Activated CD8-positive, alpha-beta T cell treated with anti-CD3 and anti-CD28 coated beads, Interleukin-2, amount 10 ng/mL, durations not matched to agents 7 days and 5 days (primary cell): ENCODE results near the gene AKAP12. TPM values are rescaled to one million over a fixed set of nuclear protein-coding genes. Genes with fewer than 3 reads are reported as not detected.

Experiments
- ATAC-seq: fragments of 150-1000 bp; cut with Tn5 transposase; one replicate; pipeline ENCODE4 v1.10.0; 2021; ENCODE audit warnings: moderate library complexity
- CTCF ChIA-PET: fragments of 350-600 bp; sonication (Branson Sonifier 250); formaldehyde crosslinking; loops from one replicate; lab custom pipeline; 2021; ENCODE audit warnings: antibody characterized with exemption; lab: Charles Lee
- POLR2A ChIA-PET: fragments of 350-600 bp; sonication (Branson Sonifier 250); formaldehyde crosslinking; loops from one replicate; lab custom pipeline; 2021; ENCODE audit warnings: antibody characterized with exemption; lab: Charles Lee
- DNase-seq: peaks from one replicate; pipeline ENCODE4 v3.0.0-alpha.2; 2020
- H3K27ac Mint-ChIP-seq: one replicate; pipeline ENCODE4 v1.8.0; 2021; ENCODE audit warnings: mild to moderate bottlenecking, mixed read lengths
- H3K27me3 Mint-ChIP-seq: one replicate; pipeline ENCODE4 v1.8.0; 2021; ENCODE audit warnings: low read depth, mixed read lengths
- H3K36me3 Mint-ChIP-seq: one replicate; pipeline ENCODE4 v1.8.0; 2021; ENCODE audit warnings: low read depth, mixed read lengths
- H3K4me1 Mint-ChIP-seq: one replicate; pipeline ENCODE4 v1.8.0; 2021; ENCODE audit warnings: low read depth, mixed read lengths
- H3K4me3 Mint-ChIP-seq: one replicate; pipeline ENCODE4 v1.8.0; 2021; ENCODE audit warnings: mild to moderate bottlenecking, mixed read lengths
- H3K9me3 Mint-ChIP-seq: one replicate; pipeline ENCODE4 v1.8.0; 2022; ENCODE audit warnings: mixed read lengths; ENCODE audit not compliant: insufficient read depth
- total RNA-seq, 2 experiments: library from RNA; stranded (reverse); gene quantifications; one replicate each; pipeline ENCODE4 v1.2.3, GENCODE V29; 2021

AKAP12 gene
- total RNA-seq, 2 experiments from 2014 or later: 0.05 to 0.08 TPM

DNA sequence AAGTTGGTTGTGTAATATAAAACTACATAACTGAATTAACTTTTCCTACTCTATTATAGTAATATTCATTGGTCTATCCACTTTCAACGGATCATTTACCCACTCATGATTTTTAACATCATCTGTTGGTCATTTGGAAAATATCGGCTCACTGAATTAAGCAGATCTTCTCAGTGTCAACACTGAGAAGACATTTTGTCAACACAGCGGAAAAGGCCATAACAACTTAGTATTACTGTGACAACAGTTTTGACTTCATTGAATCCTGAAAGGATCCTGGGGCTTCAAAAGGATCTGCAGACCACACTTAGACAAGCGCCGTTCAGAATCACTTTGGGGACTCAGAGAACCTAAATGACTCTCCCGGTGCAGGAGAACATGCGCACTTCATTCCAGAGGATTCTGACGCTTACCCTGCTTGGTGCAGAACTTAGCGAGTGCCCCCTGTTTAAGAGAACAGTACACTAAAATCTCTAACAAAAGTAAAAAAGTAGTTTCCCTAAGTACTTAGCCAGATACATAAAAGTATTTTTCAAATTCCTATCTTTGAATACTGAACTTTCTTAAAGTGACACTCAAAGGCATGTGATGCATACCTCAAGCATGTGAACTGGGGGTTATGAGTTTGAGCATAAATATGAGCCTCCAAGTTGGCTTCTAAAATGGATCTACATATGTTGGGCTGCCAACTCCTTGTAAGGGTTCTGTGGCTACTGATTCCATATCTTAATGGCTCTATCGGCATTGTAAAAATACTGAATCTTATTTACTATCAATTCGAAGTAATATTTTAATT, 147.6 kb downstream of the AKAP12 start:
- Mint-ChIP-seq H3K27ac (peak overlapping the region; percentile 57), H3K36me3 (peaks cover 48% of the 10 kb centered on the region), H3K4me3 (no peak overlapping the region), H3K9me3 (no peaks in the 10 kb centered on the region), H3K4me1 (peaks cover 50% of the 10 kb centered on the region), H3K27me3 (no peaks in the 10 kb centered on the region)
- POLR2A ChIA-PET: interaction anchor here (1.0 kb wide), 2 partner anchors 9 to 14 kb away, joined by 4 to 5 read pairs; no protein-coding TSS in a partner anchor
- CTCF ChIA-PET: interaction anchor here (1.1 to 2.7 kb wide), 2 partner anchors 14 to 54 kb away, joined by 5 to 18 read pairs; no protein-coding TSS in a partner anchor
- no peak for DNase-seq
- no peak for ATAC-seq

DNA sequence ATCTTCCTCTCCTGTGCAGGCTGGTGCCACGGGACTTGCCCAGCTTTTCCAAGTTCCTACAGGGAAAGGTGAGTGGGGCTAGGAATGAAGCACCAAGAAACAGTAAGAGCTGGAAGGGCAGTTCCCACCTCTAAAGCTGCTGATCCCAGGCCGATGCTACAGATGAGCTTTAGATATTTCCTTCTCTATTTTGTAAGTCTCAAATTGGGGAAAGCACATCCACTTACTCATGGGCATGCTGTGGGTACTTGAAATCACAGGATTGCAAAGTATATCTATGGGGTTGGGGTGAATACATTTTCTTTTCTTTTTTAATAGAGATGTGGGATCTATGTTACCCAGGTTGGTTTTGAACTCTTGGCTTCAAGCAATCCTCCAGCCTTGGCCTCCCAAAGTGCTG, 148.5 kb downstream of the AKAP12 start:
- Mint-ChIP-seq H3K27ac (peak overlapping the region; percentile 81), H3K27me3 (no peaks in the 10 kb centered on the region), H3K9me3 (no peaks in the 10 kb centered on the region), H3K4me3 (peak overlapping the region; percentile 59), H3K36me3 (peaks cover 54% of the 10 kb centered on the region), H3K4me1 (peaks cover 56% of the 10 kb centered on the region)
- ChIA-PET POLR2A (interaction anchor here (1.0 kb wide), 2 partner anchors 9 to 15 kb away, joined by 4 to 5 read pairs; no protein-coding TSS in a partner anchor), CTCF (interaction anchor here (1.1 to 2.7 kb wide), 2 partner anchors 15 to 53 kb away, joined by 5 to 18 read pairs; no protein-coding TSS in a partner anchor)
- DNase-seq (no peak), ATAC-seq (no peak)

- H3K27ac Mint-ChIP-seq: peak overlapping the region; percentile 93
- H3K4me3 Mint-ChIP-seq: peak overlapping the region; percentile 88
- peaks cover 56% of the 10 kb centered on the region for H3K36me3 Mint-ChIP-seq
- peaks cover 57% of the 10 kb centered on the region for H3K4me1 Mint-ChIP-seq
- ChIA-PET CTCF (interaction anchor here (1.0 to 2.7 kb wide), 7 partner anchors 8 to 86 kb away, joined by 3 to 18 read pairs (median 4); no protein-coding TSS in a partner anchor), POLR2A (interaction anchor here (0.8 to 2.6 kb wide), 11 partner anchors 8 to 1594 kb away, joined by 3 to 45 read pairs (median 5); partner anchors contain the start of genes FBXO5 and RMND1)
- ATAC-seq (no peak), DNase-seq (peak; percentile 40)
- no peaks in the 10 kb centered on the region for H3K9me3 Mint-ChIP-seq
- no peaks in the 10 kb centered on the region for H3K27me3 Mint-ChIP-seq
Observed at GRCh38 chr6:151388997-151389617, 149.3 kb downstream of the AKAP12 start.

DNA sequence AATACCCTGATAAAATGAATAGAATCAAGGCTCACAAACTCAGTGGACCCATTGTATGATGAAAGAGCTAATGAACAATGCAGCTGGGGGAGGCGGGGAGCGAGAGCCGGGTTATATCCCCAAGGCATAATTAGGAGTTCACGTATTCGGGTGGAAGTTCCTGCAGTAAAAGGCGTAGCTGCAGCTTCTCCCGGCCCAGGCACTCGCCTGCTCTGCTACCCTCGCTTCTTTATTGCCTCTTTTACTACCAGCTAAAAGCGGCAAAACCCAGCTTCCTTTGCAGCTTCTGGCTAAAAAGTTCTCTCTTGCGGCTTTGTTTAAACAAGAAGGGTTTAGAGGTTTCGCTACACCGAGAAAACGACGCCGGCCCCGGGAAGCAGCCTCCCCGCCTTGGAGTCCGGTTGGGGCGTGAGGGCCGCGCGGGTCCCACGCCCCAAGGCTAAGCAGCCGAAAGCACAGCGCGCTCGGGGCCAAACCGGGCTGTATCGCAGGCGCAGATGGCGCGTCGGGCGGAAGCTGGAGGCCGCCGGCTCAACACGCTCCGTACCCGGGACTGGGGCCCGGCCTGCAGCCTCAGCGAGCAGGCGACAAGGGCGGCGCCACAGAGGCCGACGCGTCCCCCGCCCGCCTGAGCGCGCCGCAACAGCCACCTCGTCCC, 150.0 kb downstream of the AKAP12 start:
- peak; percentile 75 for ATAC-seq
- POLR2A ChIA-PET: interaction anchor here (0.5 to 2.6 kb wide), 16 partner anchors 9 to 1594 kb away, joined by 3 to 45 read pairs (median 4); partner anchors contain the start of genes FBXO5 and RMND1

DNA sequence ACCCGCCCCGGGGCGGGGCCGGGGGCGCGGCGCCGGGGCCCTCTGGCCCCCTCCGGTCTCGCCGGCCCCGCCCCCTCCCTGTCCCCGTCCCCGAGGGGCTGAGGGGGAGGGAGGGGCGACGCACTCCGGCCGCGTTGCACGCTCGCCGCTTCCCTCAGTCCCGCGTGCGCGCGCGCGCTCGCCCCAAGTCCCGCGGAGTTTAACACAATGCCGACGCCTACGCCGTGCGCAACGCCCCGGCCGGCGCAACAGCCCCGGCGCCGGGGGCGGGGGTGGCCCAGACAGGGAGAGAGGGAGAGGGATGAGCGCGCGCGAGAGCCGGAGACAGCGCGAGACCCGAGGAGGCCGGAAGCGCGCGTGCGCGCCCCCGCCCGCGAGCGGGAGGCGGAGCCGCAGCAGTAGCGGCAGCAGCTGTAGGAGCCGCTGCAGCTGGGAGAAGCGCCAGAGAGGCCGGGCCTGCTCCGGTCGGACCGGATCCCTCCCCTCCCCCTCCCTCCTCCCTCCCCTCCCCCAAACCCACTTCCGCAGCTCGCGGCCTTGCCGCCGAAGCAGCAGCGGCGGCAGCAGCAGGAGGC, 150.6 kb downstream of the AKAP12 start:
- POLR2A ChIA-PET: interaction anchor here (0.5 to 2.6 kb wide), 15 partner anchors 9 to 1593 kb away, joined by 3 to 45 read pairs (median 4); partner anchors contain the start of genes FBXO5 and RMND1
- ATAC-seq (peak; percentile 87), DNase-seq (peak; percentile 98)
- CTCF ChIA-PET: interaction anchor here (1.0 to 2.7 kb wide), 8 partner anchors 10 to 85 kb away, joined by 3 to 18 read pairs (median 4); partner anchors contain the start of gene RMND1
- H3K27me3 Mint-ChIP-seq: no peaks in the 10 kb centered on the region
- peak overlapping the region; percentile 80 for H3K27ac Mint-ChIP-seq
- H3K9me3 Mint-ChIP-seq: no peaks in the 10 kb centered on the region
- peak overlapping the region; percentile 64 for H3K4me3 Mint-ChIP-seq
- H3K4me1 Mint-ChIP-seq: peaks cover 55% of the 10 kb centered on the region
- H3K36me3 Mint-ChIP-seq: peaks cover 55% of the 10 kb centered on the region

More for the DNA sequence above, 150.0 kb downstream of the AKAP12 start:
- H3K27ac Mint-ChIP-seq: peak overlapping the region; percentile 93
- H3K36me3 Mint-ChIP-seq: peaks cover 55% of the 10 kb centered on the region
- peak overlapping the region; percentile 88 for H3K4me3 Mint-ChIP-seq
- CTCF ChIA-PET: interaction anchor here (1.0 to 2.7 kb wide), 8 partner anchors 9 to 86 kb away, joined by 3 to 18 read pairs (median 4); partner anchors contain the start of gene RMND1
- no peaks in the 10 kb centered on the region for H3K9me3 Mint-ChIP-seq
- peaks cover 55% of the 10 kb centered on the region for H3K4me1 Mint-ChIP-seq
- no peak for DNase-seq
- H3K27me3 Mint-ChIP-seq: no peaks in the 10 kb centered on the region

DNA sequence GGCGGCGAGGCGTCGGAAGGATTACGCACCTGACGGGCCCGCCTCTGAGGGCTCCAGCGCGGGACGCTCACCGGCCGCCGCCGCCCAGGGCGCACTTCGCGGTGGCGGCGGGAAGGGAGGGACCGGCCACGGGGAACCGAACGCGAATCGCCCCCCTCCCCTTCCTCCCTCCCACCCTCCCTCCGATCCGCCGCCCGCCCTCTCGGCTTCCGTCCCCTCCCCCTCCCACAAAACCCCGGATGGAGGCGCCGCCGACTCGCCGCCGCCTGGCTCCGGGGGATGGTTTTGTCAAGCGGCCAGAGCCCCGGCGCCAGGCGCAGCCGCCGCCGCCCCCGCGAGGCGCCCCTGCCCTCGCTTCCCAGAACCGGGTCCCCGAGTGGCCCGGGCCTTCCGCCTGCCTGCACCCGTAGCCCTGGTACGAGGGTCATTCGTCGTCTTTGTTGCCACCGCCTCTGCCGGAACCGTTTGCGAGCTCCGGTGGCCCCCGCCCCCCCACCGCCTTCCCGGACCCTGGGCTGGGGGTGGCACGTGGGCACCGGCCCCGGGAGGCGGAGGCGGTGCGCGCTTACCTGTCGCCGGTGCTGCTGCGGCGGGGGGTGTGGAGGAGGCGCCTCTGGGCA, 151.2 kb downstream of the AKAP12 start:
- Mint-ChIP-seq H3K4me1 (peaks cover 52% of the 10 kb centered on the region), H3K4me3 (peak overlapping the region; percentile 97), H3K9me3 (no peaks in the 10 kb centered on the region), H3K27me3 (no peaks in the 10 kb centered on the region), H3K36me3 (peaks cover 55% of the 10 kb centered on the region), H3K27ac (peak overlapping the region; percentile 80)
- ChIA-PET CTCF (interaction anchor here (1.8 to 1.9 kb wide), 2 partner anchors 12 to 61 kb away, joined by 4 to 7 read pairs; partner anchors contain the start of gene RMND1), POLR2A (interaction anchor here (0.6 to 2.6 kb wide), 10 partner anchors 9 to 1592 kb away, joined by 3 to 45 read pairs (median 4); partner anchors contain the start of genes FBXO5 and RMND1)
- DNase-seq: peak; percentile 86
- peak; percentile 31 for ATAC-seq

DNA sequence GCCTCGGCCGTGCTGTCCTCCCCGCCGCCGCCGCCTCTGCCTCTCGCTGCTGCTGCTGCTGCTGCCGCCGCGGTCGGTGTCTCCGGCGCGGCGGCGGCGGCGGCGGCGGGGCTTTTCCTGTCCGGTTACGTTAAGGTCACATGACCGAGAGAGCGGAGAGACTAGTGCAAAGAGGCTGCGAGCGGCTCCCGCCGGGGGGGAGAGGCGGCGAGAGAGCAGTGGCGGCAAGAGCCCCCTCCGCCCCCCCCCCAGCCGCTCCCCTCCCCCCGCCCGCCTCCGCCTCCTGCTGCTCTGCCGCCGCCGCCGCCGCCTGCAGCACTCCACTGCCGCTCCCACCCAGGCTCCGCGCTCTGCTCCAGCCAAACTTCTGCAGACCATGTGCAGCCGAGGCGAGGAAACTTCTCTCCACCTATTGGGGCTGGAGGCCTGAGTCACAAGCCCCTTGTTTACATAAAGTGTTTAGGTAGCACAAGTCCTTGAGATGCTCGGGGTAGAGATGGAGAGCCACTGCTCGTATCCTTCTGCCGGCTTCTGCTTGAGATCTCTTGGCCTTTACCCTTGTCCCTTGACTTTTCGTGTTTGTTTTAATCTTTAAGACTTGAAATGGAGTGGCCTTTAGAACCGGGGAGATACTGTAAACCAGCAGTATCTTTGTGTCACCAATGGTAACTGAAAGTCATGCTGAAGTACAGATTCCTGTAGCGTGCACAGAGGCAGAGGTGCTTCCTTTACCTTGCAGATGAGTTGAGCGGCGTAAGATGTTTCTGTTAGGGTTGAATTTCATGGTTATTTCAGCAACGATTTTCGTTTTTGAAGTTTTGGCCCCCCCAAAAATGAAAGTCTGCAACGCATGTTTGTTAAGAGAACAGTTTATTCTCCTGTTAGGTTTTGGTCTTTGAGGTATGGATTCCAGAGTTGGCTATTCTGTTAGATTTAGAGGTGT, 152.0 kb downstream of the AKAP12 start, which contains the start of gene ZBTB2:
Gene ZBTB2, minus strand, starts transcription at position 89 of the 943 bp plus-strand sequence. CDS start 17,922 bp downstream, outside the sequence.
- ATAC-seq (peak; percentile 12), DNase-seq (peak; percentile 75)
- ChIA-PET POLR2A (interaction anchor here (0.9 to 2.6 kb wide), 6 partner anchors 11 to 60 kb away, joined by 3 to 45 read pairs (median 9); partner anchors contain the start of gene RMND1), CTCF (interaction anchor here (1.0 to 5.0 kb wide), 2 partner anchors 14 to 49 kb away, joined by 4 to 31 read pairs; no protein-coding TSS in a partner anchor)
- Mint-ChIP-seq H3K4me1 (peaks cover 54% of the 10 kb centered on the region), H3K27me3 (no peaks in the 10 kb centered on the region), H3K4me3 (peak within 1 kb of the TSS; percentile 97), H3K9me3 (no peaks in the 10 kb centered on the region), H3K36me3 (peaks cover 57% of the 10 kb centered on the region), H3K27ac (peak within 1 kb of the TSS; percentile 97)

DNA sequence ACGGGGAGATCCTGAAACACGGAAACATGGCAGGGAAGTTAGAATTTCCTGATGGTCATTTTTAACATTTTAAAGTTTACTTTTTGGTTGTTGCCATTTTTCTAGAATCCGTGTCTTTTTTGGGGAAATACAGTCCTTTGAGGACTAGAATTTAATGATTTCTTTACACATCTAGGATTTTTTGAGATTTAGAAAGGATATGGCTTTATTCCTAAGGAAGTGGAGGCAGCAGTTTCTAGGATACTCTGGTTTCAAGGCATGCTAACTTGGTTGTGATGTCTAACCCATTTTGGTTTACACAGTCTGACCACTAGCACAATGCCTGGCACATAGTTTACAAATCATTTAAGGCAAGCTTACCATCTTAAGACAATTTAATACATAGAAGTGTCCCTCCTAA, 152.7 kb downstream of the AKAP12 start:
- ATAC-seq (no peak), DNase-seq (no peak)
- no peaks in the 10 kb centered on the region for H3K27me3 Mint-ChIP-seq
- H3K9me3 Mint-ChIP-seq: no peaks in the 10 kb centered on the region
- peaks cover 55% of the 10 kb centered on the region for H3K36me3 Mint-ChIP-seq
- CTCF ChIA-PET: interaction anchor here (0.7 to 5.0 kb wide), 4 partner anchors 12 to 59 kb away, joined by 3 to 31 read pairs (median 4); partner anchors contain the start of gene RMND1
- H3K27ac Mint-ChIP-seq: peak overlapping the region; percentile 97
- peaks cover 54% of the 10 kb centered on the region for H3K4me1 Mint-ChIP-seq
- H3K4me3 Mint-ChIP-seq: peak overlapping the region; percentile 97
- POLR2A ChIA-PET: interaction anchor here (0.6 to 1.8 kb wide), 2 partner anchors 12 to 162 kb away, joined by 3 to 5 read pairs; no protein-coding TSS in a partner anchor

DNA sequence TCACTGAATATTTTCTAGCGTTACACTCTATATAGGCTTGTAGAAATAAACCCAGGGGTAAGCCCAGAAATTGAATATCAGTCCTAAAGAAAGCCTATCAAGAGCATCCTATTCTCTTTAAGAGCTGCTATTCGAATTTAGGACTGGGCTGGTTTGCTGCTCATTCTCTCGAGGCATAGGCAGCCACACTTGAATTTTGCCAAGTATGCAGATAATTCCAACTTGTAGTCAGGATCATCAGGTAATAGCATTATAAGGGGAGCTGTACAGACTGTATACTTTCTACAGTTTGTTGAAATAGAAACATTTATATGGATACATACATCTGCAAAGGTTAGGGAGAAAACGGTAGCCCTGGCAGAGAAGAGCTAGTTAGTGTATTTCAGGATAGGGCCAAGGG, 153.6 kb downstream of the AKAP12 start:
- H3K27me3 Mint-ChIP-seq: no peaks in the 10 kb centered on the region
- H3K9me3 Mint-ChIP-seq: no peaks in the 10 kb centered on the region
- DNase-seq: no peak
- H3K27ac Mint-ChIP-seq: peak overlapping the region; percentile 97
- ChIA-PET POLR2A (interaction anchor here (0.7 to 1.8 kb wide), 4 partner anchors 13 to 58 kb away, joined by 3 to 7 read pairs (median 4); partner anchors contain the start of gene RMND1), CTCF (interaction anchor here (0.9 to 5.0 kb wide), 2 partner anchors 13 to 58 kb away, joined by 4 to 31 read pairs; partner anchors contain the start of gene RMND1)
- ATAC-seq: no peak
- peaks cover 53% of the 10 kb centered on the region for H3K4me1 Mint-ChIP-seq
- H3K36me3 Mint-ChIP-seq: peaks cover 55% of the 10 kb centered on the region
- H3K4me3 Mint-ChIP-seq: peak overlapping the region; percentile 97
